Daoy (cell line): ENCODE results near the gene RTBDN. TPM values are rescaled to one million over a fixed set of nuclear protein-coding genes. Genes with fewer than 3 reads are reported as not detected.

ENCODE experiments used
- DNase-seq: peaks from one replicate; pipeline ENCODE4 v3.0.0-alpha.2; 2015; ENCODE audit warnings: low read depth
- total RNA-seq: library from RNA; depleted of rRNA; stranded (reverse); fragments of >200 nt; shearing (Covaris generic); gene quantifications from 2 replicates; pipeline ENCODE4 v1.2.3, GENCODE V29; 2014; rRNA removed

The RTBDN gene
- total RNA-seq = not detected in 2 replicates

DNA sequence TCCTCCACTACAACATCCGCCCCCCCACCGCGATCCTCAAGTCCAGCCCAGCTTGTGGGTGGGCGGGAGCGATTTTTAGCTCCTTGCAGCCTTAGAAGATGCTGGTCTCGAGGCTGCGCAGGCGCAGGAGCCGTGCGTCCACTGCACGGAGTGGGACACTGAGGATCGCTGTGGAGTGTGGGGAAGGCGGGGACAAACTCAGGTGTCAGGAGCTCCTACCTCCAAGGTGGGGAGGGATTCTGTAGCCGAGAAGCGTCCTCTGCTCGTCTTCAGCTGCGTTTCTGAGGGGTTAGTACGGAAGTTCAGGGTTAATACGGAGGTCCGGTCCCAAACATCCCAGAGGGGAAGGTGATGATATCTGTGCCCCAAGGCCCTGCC, at the start of gene RTBDN:
RTBDN (minus strand) TSS at position 14 of the 378 bp plus-strand sequence. CDS start 4,600 bp downstream, outside the sequence.
- peak; percentile 66 for DNase-seq

DNA sequence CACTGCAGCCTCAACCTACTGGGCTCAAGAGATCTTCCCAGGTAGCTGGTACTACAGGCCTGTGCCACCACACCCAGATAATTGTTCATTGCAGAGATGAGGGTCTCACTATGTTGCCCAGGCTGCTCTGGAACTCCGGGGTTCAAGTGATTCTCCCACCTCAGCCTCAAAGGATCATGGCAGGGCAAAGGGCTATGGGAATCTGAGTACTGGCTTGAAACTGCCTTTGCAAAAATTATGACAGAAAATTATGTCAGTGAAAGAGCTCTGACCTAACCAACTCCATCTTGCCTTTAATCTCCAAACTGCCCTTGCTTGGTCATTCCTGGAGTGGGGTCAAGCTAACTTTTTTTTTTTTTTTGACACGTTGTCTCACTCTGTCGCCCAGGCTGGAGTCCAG, 48.2 kb upstream of the RTBDN start:
- no peak for DNase-seq

DNA sequence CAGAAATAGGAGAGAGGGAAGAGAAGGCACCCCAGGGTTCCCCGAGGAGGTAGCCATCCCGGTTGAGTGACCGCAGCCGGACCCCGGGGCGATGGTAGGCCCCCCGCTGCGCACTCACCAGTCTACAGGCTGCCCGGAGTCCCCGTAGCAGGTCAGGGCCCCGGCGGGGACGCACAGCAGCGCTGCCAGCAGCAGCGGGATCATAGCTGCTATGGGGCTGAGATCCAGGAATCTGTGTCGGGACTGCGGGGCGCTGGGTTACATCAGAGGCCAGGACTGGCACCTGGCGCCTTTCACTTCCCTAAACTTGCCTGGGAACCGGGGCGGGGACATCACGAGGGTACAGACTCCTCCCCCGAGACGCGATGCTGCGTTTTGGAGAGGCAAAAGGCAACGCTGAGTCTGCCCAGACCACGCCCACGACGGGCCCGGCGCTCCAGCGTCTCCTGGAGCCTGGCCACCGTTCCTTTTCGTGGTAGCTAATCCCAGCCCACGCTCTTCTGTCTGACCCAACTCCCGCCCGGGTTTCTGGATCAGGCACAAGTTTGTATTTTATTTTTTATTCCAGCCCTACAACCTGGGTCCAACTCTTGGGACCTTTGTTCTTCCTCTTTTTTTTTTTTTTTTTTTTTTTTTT, 46.9 kb upstream of the RTBDN start, which contains the start of gene DNASE2:
DNASE2 (minus strand) TSS at position 278 of the 637 bp plus-strand sequence; CDS start at position 204, 74 bp downstream.
- DNase-seq = peak; percentile 97

DNA sequence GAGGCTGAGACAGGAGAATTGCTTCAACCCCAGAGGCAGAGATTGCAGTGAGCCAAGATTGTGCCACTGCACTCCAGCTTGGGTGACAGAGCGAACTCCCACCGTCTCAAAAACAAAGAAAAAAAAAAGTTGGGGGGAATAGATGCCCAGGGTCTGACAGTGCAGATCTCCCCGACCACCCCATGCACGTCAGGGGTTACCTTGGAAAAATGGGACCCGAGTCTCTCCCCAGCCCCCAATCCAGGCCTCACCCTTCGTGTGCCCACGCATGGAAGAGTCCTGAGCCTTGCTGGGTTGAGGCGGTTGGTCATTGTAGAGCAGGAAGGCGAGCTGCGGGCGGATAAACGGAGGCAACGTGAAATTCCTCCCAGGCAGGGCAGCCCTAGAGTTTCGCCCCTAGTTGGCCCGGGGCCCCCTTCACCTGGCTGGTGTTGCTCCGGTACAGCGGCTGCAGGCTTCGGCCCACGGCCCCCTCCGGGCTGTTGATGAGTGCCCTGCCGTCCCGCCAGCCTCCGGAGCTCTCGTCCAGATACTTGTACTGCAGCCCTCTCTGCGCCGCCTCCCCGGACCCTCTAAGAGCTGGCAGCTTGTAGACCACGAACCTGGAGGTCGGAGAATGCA, 46.3 kb upstream of the RTBDN start:
- peak; percentile 34 for DNase-seq

DNA sequence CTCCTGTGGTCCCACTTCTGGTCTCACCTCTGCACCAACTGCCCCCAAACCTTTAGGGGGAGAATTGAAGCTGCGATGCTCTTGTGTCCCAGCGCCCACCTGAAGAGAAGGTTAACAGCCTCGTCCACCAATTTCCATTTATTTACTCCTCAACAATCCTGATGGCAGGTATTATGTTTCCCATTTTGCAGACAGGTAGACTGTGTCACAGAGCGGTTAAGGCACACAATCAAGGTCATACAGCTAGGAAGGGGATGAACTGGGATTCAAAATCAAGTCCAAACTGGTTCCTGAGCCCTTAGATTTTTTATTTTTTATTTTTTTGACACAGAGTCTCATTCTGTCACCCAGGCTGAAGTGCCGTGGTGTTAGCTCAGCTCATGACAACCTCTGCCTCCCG, 40.7 kb upstream of the RTBDN start:
- no peak for DNase-seq

DNA sequence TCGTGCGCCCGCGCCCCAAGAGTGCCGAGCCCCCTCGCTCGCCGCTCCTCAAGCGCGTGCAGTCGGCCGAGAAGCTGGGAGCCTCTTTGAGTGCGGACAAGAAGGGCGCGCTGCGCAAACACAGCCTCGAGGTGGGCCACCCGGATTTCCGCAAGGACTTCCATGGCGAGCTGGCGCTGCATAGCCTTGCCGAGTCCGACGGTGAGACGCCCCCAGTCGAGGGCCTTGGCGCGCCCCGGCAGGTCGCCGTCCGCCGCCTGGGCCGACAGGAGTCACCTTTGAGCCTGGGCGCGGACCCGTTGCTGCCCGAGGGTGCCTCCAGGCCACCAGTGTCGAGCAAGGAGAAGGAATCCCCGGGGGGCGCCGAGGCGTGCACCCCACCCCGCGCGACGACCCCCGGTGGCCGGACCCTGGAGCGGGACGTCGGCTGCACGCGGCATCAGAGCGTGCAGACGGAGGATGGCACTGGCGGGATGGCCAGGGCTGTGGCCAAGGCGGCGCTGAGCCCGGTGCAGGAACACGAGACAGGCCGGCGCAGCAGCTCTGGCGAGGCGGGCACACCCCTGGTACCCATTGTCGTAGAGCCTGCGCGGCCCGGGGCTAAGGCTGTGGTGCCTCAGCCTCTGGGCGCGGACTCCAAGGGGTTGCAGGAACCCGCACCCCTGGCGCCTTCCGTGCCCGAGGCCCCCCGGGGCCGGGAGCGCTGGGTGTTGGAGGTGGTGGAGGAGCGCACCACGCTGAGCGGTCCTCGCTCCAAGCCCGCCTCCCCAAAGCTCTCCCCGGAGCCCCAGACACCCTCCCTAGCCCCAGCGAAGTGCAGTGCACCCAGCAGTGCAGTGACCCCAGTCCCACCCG, 39.7 kb upstream of the RTBDN start:
- no peak for DNase-seq

DNA sequence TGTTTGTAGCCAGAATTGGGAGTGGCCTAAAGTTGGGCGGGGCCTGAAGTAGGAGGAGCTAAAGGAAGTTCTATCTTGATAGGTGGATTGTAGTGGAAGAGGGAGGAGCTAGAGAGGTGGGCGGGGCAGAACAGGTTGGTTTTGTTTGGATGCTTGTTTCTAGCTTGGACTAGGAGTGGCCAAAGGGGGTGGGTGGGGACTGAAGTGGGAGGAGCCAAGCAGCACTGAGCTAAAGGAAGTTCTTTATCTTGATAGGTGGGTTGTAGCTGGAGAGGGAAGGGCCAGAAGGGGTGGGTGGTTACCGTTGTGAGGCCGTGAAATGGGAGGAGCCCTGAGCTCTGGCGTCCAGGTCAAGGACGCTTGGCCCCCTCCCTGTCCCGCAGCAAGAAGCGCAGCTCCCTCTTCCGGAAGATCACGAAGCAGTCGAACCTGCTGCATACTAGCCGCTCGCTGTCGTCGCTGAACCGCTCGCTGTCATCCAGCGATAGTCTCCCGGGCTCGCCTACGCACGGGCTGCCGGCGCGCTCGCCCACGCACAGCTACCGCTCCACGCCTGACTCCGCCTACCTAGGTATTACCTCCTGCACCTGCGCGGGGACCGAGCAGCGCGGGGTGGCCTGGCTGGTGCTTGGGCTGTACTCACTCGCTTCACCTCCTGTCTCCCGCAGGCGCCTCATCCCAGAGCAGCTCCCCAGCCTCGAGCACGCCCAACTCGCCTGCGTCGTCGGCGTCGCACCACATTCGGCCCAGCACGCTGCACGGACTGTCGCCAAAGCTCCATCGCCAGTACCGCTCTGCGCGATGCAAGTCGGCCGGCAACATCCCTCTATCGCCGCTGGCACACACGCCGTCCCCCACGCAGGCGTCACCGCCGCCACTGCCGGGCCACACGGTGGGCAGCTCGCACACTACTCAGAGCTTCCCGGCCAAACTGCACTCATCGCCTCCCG, 38.8 kb upstream of the RTBDN start:
- no peak for DNase-seq

DNA sequence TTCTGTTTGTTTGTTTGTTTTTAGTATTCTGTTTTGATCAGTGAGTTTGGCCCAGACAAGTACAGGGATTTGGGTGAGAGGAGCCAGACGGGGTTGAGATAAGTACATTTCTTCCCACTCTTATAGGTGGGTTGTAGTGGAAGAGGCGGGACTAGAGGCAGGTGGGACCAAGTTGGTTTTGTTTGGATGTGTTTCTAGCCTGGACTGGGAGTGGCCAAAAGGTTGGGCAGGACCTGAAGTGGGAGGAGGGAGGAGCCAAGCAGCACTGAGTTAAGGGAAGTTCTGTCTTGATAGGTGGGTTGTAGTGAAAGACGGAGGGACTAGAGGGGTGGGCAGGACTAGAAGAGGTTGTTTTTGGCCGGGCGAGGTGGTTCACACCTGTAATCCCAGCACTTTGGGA, 37.9 kb upstream of the RTBDN start:
- no peak for DNase-seq

DNA sequence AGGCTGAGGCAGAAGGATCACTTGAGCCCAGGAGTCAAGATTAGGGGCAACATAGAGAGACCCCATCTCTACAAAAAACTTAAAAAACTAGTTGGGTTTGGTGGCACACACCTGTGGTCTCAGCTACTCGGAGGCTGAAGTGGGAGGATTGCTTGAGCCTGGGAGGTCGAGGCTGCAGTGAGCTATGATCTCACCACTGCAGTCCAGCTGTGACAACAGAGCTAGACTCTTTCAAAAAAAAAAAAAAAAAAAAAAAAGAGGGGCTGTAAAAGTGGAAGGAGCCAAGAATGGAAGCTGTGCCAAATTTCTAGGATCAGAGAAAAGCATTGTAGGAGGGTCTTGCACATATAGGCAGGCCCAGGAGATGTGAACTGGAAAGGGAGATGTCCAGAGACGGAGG, 37.3 kb upstream of the RTBDN start:
- no peak for DNase-seq

DNA sequence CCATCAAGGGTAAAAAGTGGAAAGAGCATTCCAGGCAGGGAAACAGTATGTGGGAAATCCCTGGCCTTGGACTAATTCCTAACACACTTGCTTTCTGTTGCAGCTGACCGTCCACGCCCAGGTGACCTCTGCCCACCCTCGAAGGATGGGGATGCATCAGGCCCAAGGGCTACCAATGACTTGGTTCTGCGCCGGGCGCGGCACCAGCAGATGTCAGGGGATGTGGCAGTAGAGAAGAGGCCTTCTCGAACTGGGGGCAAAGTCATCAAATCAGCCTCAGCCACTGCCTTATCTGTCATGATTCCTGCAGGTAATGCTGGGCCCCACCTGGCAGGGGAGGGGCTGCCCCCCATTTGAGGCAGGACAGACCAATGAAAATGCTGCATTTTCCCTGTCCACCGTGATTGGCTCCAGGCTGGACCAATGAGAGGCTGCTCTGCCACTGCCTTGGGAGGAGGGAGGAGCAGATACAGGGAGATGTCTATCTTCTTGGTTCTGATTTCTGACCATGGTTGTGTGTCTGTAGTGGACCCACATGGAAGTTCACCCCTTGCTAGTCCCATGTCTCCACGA, 34.2 kb upstream of the RTBDN start:
- DNase-seq = peak; percentile 39

DNA sequence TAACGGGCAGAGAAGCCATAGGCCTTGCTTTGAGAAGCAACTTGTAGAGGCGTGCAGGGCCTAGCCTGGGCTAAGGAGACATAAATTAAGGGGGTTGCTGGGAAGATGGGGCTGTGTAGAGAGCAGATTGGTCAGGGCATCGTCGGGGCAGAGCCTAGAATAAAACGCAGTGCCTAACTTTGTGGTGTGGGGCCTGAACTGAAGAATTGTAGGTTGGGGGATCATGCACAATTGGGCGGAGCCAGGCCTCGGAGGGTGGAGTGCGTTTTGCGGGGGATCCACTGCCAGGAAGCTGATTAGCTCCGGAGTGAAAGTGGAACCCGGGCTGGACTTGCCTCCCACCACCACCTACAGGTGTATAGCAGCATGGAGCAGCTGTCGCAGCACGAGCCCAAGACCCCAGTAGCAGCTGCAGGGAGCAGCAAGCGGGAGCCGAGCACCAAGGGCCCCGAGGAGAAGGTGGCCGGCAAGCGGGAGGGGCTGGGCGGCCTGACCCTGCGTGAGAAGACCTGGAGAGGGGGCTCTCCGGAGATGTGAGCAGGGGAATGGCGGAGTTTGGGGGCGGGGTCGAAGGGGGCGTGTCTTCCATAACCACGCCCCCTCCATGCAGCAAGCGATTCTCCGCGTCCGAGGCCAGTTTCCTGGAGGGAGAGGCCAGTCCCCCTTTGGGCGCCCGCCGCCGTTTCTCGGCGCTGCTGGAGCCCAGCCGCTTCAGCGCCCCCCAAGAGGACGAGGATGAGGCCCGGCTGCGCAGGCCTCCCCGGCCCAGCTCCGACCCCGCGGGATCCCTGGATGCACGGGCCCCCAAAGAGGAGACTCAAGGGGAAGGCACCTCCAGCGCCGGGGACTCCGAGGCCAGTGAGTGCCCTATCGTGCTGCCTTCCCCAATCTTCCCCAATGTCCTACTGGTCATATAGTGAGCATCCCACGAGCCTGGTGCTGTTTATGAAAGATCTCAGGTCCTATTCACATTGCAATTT, 33.0 kb upstream of the RTBDN start:
- peak; percentile 81 for DNase-seq

DNA sequence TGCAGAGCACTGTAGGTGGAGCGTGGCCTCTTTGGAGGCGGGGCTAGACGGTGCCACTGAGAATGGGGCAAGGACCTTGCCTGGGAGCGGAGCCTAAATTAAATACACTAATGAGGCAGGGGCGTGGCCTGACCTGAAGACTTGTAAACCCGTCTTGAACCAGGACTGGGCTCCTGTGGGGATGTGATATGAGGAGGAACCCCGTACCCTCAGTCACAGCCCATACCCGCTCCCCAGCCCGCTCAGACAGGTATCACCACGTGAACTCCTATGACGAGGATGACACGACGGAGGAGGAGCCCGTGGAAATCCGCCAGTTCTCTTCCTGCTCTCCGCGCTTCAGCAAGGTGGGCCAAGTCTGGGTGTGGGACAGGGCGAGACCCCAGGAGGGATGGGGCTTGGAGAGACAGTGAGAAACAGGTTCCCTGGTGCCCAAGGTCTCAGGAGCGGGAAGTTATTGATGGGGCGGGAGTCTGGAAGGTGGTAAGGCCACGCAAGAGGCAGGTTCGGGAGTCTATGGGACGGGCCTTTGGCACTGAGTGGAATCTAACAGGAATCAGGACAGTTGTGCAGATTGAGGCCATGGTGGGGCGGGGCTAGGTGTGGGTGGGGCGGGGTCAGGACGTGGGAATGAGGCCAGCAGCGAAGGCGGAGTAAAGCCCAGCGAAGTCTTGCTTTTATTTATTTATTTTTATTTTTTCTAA, 32.2 kb upstream of the RTBDN start:
- DNase-seq = no peak

DNA sequence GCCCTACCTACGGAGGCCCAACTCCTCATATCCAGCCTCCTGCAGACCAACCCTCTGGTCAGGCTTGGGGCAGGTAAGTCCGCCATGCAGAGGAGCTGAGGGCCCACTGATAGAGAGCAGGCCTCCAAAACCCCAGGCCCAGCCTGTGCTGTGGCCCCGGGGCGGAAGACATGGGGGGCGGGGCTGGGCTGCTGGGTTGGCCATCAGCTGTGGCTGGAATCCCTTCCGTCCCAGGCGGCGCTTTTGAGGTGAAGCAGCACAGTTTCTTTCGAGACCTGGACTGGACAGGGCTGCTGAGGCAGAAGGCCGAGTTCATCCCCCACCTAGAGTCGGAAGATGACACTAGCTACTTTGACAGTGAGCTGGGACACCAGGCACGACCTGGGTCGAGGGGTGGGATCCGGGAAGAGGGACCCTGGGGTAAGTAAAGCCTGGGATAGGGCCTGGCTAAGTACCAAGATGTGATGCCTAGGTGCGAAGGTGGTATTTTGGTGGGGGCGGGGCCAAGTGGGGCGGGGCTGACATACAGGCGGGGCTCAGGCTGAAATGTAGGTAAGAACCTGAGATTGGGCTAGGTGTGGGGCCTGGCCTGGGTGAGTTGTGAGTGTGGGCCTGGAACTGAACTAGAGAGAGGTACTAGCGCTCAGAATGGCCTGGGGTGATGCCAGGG, 31.5 kb upstream of the RTBDN start:
- DNase-seq = no peak

DNA sequence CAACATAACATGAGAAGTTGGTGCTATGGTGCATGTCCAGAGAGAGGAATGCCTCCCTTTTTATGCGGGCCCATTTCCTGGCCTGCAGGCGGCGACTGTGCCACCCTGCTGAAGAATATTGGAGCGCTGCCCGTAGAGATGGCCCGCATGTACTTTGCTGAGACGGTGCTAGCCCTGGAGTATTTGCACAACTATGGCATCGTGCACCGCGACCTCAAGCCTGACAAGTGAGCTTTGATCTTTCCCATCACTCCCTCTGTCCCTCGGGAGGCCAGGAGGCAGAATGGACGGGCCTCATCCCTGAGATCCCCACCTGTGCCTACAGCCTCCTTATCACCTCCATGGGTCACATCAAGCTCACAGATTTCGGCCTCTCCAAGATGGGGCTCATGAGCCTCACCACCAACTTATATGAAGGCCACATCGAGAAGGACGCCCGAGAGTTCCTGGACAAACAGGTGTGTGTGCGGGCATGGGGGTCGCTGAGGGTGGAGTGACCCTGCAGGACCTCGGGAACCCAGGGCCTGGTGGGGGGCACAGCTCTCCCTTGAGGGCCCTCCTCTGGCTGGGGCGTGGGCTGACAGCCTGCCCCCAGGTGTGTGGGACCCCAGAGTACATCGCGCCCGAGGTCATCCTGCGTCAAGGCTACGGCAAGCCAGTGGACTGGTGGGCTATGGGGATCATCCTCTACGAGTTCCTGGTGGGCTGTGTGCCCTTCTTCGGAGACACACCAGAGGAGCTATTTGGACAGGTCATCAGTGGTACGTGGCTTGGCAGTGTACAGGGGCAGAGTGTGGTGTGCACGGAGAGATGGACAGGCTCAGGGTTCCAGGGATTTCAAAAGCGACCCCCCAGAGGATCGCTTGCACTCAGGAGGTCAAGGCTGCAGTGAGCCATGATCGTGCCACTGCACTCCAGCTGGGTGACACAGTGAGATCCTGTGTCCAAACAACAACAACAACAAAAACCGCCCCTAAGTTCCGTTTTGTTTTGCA, 30.6 kb upstream of the RTBDN start:
- no peak for DNase-seq

DNA sequence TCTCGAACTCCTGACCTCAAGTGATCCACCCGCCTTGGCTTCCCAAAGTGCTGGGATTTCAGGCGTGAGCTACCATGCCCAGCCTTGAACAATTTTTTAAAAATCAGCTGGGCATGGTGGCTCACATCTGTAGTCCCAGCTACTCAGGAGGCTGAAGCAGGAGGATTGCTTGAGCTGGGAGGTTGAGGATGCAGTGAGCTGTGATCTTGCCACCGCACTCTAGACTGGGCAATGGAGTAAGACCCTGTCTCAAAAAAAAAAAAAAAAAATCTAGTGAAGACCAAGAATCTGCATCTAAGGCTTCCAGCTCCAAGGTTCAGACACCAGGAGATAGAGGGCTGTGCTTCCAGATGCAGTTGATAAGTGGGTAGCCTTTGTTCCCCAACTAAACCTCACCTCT, 29.8 kb upstream of the RTBDN start:
- DNase-seq = no peak

DNA sequence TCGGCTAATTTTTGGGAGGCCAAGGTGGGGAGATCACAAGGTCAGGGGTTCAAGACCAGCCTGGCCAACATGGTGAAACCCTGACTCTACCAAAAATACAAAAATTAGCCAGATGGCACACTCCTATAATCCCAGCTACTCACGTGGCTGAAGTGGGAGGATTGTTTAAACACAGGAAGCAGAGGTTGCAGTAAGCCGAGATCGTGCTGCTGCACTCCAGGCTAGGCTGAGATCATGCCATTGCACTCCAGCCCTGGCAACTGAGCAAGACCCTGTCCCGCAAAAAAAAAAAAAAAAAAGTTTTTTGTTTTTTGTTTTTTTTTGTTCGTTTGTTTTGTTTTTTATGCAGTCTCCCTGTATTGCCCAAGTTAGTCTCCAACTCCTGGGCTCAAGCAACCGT, 25.2 kb upstream of the RTBDN start:
- DNase-seq = no peak
